DMS 273 (cell line): ENCODE measurements around the gene ARL4C.

Experiments used
- DNase-seq: peaks from one replicate; lab custom pipeline; 2025; ENCODE audit not compliant: unreplicated experiment; lab: John Stamatoyannopoulos, UW

The ARL4C gene, protein sequence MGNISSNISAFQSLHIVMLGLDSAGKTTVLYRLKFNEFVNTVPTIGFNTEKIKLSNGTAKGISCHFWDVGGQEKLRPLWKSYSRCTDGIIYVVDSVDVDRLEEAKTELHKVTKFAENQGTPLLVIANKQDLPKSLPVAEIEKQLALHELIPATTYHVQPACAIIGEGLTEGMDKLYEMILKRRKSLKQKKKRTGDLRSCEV

GRCh38 chr2:234496835-234497593 is at the start of gene ARL4C:
TSS of gene ARL4C (minus strand) at chr2:234497081. CDS start at chr2:234496586, 495 bp downstream.
- DNase-seq: peak; percentile 84

DNA sequence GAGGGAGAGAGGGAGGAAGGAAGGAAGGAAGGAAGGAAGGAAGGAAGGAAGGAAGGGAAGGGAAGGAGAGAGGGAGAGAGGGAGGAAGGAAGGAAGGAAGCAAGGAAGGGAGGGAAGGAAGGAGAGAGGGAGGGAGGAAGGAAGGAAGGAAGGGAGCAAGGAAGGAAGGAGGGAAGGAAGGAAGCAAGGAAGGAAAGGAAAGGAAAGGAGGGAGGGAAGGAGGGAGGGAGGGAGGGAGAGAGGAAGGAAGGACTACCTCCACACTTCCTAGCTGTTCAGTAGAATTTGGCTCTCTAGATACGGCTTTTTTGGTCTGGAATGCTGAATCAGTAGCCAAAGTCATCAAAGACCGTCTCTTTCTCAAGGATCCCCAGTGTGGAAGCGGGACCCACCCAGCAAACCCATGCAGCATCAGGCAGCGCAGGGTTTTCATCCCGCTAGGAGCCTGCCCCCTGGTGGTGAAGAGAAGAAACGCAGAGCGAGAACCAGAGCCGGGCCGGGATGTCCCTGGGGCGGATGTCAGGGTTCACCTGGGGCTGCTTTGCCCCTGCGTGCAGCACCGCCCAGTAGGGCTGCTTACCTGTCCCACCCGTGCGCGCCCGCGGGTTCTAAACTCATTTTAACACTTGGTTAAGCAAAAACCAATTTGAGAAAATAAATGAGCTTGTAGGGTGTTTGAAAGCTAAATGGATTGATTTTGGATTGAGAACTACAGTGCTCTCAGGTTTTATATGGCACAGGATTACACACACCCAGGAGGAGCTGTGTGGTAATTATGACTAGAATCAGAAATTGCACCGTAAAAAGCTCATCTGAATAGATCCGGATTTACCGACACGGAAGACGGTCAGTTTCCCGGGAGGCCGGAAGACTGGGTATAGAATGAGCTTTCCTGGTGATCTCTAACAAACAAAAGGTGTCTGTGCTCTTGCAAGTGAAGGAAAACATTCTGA is 48.1 kb upstream of the ARL4C start:
- DNase-seq: peak; percentile 88

DNA sequence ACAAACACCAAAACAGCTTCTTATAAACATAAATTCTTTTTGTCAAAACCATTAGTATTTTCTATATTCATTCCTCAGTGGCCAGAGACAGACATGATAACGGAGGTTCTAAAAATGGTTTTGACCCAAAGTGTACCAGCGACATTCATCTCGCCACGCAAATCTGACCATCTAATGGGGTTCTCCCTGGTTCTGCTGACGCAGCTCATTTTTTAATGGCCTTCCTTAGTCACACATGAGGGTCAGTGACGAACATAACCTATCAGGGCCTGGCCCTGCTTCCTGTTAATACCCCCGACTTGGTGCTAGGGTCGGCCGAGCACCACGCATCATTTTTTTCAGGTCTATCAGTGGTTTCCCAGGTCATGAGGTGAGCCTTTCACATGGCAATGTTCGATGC is 45.9 kb upstream of the ARL4C start:
- DNase-seq: no peak

- no peak for DNase-seq
These were observed 41.0 kb upstream of the ARL4C start for GRCh38 chr2:234537929-234538328.

DNA sequence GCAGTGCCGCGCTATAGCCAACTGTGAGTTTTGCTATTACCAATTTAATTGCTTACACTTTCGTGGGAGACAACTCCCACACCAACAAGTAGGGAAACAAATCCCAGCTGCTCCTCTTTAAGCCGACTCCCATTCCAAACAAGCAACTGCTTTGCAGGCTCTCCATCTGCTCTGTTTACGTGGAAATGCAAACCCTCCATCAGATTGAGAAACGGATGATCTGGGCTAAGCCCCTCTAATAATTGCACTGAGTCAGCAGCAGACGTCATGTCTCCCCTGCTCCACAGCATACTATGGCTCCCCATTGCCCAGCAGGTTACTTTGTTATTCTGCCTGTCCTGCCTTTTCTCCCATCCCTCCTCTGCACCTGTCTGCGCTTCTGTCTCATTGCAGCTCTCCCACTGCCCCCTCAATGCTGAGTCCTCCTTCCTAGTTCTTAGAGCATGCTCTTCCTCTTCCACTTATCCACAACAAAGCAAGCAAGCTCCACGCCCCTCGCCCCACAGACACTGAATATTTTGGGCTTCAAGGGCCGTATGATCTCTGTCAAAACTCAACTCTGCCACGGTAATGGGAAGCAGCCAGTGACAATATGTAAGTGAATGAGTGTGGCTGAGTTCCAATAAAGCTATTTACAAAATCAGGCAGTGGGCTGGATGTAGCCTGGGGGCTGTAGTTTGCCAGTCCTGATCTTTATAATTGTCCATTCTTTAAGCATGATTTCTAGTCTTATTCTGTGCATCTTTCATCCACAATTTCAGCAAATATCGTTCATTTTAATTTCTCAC is 39.5 kb upstream of the ARL4C start:
- DNase-seq: peak; percentile 71

- no peak for DNase-seq
These were observed 38.6 kb upstream of the ARL4C start for GRCh38 chr2:234535464-234535863.

- no peak for DNase-seq
These were observed 37.6 kb upstream of the ARL4C start for GRCh38 chr2:234534515-234534914.

GRCh38 chr2:234533626-234534025 is 36.7 kb upstream of the ARL4C start:
- peak; percentile 19 for DNase-seq

- DNase-seq: peak; percentile 16
These were observed 31.7 kb upstream of the ARL4C start for GRCh38 chr2:234528410-234529148.

DNA sequence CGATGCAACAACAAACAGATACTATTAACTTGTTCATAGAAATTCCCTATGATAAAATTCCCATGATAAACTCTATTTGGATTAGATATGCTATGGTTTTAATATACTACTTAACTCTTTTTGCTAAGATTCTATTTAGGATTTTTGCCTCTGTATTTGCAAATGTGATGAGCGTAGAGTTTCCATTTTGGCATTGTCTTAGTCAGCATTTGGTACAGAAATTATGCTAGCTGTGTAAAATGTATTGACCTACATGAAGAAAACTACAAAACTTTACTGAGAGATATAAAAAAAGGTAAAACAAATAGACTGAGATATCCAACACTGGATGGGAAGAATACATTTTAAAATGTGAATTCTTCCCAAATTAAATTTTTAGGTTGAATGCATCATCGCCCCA is 29.8 kb upstream of the ARL4C start:
- no peak for DNase-seq

GRCh38 chr2:234521536-234521935 is 24.7 kb upstream of the ARL4C start:
- DNase-seq: peak; percentile 60

DNA sequence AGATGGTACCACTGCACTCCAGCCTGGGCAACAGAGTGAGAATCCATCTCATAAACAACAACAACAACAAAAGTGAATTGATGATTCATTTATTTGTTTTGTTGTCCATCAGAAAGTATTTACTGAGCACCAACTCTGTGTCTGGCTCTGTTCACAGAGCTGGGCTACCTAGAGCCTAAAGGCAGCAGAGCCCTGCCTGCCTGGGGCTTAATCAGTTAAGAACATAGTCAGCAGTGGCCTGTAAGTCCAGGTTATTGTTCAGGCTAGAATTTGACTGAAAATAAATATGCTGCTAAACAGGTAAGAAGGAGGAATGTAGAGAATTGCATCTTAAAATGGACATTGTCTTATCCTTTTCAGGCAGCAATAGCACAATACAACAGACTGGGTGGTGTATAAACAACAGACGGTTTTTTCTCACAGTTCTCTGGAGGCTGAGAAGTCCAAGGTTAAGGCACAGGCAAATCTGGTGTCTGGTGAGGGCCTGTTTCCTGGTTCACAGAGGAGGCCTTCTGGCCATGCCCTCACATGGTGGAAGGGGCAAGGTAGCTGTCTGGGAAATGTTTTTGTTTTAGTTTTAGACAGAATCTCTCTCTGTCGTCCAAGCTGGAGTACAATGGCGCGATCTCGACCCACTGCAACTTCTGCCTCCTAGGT is 22.2 kb upstream of the ARL4C start:
- no peak for DNase-seq

- no peak for DNase-seq
These were observed 21.1 kb upstream of the ARL4C start for GRCh38 chr2:234517971-234518370.

DNA sequence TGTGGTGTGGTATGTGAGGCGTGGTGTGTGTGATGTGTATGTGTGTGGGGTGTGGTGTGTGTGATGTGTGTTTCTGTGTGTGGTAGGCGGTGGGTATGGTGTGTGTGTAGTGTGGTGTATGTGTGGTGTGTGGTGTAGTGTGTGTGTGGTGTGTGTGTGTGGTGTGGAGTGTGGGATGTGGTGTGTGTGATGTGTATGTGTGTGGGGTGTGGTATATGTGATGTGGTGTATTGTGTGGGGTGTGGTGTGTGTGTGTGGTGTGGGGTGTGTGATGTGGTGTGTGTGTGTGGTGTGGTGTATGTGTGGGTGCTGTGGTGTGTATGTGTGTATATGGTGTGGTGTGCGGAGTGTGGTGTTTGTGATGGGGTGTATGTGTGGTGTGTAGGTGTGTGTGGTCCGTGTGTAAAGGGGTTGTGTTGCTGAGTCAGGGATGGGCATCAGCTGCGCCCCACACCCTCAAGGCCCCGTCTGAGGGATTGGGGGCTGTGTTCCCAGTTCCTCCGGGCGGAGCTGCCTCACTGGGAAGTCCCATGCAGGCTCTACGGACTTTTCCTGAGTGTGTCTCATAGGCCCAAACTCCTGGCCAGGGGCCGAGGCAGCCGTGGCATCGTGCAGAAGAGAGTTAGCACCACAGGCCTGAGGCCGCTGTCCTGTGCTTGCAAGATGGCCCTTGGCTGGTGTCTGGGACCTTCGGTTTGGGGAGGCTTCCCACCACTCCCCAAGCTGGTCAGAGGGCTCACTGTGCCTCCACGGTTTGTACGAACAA is 18.2 kb upstream of the ARL4C start:
- peak; percentile 12 for DNase-seq

GRCh38 chr2:234514099-234514498 is 17.2 kb upstream of the ARL4C start:
- no peak for DNase-seq

DNA sequence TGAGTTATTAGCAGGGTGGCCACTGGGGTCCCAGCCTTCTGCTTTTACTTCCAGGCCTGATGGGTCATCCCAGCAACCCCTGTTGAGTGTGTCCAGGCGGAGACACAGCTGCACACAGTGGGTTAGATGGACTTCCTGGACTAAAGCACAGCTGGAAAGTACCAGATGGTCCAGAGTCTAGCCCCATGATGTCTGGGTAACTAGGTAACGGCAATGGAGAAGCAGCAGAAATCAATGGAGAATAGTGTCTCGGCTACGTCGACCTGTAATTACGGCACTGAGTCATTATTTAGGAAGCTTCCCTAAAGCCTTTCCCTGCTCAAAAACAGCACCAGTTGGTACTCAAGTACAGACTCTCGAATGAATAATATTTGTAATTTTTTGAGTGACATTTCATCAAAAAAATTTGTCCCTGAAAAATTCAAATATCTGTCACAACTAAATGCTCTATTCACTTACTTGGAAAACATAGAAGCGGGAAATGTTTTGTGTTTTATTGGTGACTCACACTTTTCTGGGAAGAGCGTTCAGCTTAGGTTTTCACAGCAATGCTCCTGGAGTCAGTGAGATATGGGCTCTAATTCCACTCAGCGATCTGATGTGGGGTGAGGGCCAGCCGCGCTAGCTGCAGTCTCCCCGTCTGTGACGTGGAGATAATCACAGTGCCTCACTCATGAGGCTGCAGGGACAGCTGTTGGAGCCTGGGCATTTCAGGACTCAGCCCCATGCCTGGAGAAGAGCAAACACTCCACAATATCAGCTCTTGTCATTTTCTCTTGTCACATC is 16.2 kb upstream of the ARL4C start:
- DNase-seq: peak; percentile 71

DNA sequence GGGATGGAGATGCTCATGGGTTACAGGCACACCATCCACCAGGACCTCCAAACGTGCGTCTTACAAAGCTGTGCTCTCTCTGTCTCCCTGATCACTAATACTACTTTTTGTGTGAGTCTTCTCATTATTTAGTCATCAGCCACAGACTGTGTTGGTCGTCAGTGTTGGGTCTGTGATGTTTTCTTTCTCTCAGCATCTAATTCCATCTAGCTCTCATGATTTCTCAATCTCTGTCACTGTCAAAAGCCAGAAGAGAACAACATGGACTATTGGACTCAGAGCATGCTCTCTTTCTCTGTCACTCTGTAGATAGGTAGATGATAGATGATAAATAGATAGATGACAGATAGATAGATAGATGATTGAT is 6.0 kb upstream of the ARL4C start:
- no peak for DNase-seq

DNA sequence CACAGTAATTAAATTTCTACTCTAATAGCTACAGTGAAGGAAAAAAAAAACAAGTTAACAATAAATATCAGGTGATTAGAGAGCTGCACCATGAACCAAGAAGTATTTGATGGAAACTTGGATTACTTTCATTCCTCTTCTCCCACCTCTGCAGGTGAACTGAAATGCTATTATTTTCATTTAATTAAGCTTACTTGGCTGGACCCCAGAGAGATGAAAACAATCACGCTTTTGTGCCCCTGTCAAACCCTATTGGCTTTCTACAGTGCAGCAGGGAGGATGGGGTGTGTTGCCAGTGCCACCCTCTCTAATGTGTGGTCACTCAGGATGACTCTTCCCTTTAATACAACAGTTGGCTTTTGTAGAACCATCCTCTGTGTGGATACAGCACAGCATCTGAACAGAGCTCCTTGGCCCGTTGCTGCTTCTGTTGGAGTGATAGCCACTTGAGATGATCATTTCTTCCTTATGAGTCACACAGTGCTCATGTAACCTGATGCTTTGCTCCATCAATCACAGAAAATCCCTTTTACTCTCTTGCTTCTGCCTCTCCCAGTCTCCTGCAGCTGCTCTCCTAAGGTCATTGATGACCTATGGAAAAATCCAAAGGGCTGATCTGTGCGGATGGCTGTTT is 5.5 kb upstream of the ARL4C start:
- peak; percentile 15 for DNase-seq
